ENCODE results near the gene ZNF649.
A peak's percentile ranks its signal among the peaks of the same experiment; 100 is the strongest.
"Not testable (repeated sequence)": the region's sequence is repeated elsewhere in the genome, so short reads cannot be mapped to it uniquely, and the experiment has no call there.

The ZNF649 gene

GRCh38 chr19:51904331-51905165 is at the start of gene ZNF649:
ZNF649 (minus strand) TSS chr19:51905017; CDS start chr19:51900107, 4,910 bp downstream.
- DNase-seq: peak; percentile 72

- DNase-seq: peak; percentile 76
These were observed 44.2 kb upstream of the ZNF649 start for GRCh38 chr19:51948975-51949374.

GRCh38 chr19:51946602-51947001 is 41.8 kb upstream of the ZNF649 start:
- DNase-seq: no peak

GRCh38 chr19:51944798-51945552 is 40.2 kb upstream of the ZNF649 start:
- no peak for DNase-seq

- no peak for DNase-seq
These were observed 34.1 kb upstream of the ZNF649 start for GRCh38 chr19:51938936-51939335.

GRCh38 chr19:51931921-51932320 is 27.1 kb upstream of the ZNF649 start:
- no peak for DNase-seq

- DNase-seq: no peak
These were observed 23.0 kb upstream of the ZNF649 start for GRCh38 chr19:51927859-51928258.

- DNase-seq: peak; percentile 81
These were observed 22.2 kb upstream of the ZNF649 start, which contains the start of gene ZNF613 for GRCh38 chr19:51926784-51927741. ZNF613 (plus strand) TSS chr19:51927472; CDS start chr19:51936221, 8,749 bp downstream.

GRCh38 chr19:51926426-51926783 is 21.6 kb upstream of the ZNF649 start:
- DNase-seq: no peak

- no peak for DNase-seq
These were observed 17.1 kb upstream of the ZNF649 start for GRCh38 chr19:51921949-51922348.

GRCh38 chr19:51919606-51920005 is 14.8 kb upstream of the ZNF649 start:
- no peak for DNase-seq

- no peak for DNase-seq
These were observed 11.3 kb upstream of the ZNF649 start for GRCh38 chr19:51916167-51916566.

- no peak for DNase-seq
These were observed 10.6 kb upstream of the ZNF649 start for GRCh38 chr19:51915324-51915867.

GRCh38 chr19:51907981-51908380 is 3.2 kb upstream of the ZNF649 start:
- not testable (repeated sequence) for DNase-seq

- not testable (repeated sequence) for DNase-seq
These were observed 1.3 kb upstream of the ZNF649 start for GRCh38 chr19:51906108-51906507.

- DNase-seq: not testable (repeated sequence)
These were observed 822 bp upstream of the ZNF649 start for GRCh38 chr19:51905639-51906038.

- DNase-seq: no peak
These were observed 389 bp upstream of the ZNF649 start for GRCh38 chr19:51905206-51905605.

- no peak for DNase-seq
These were observed 1.6 kb downstream of the ZNF649 start for GRCh38 chr19:51903192-51903591.

GRCh38 chr19:51901860-51902259 is 3.0 kb downstream of the ZNF649 start:
- DNase-seq: no peak

- no peak for DNase-seq
These were observed 13.5 kb downstream of the ZNF649 start for GRCh38 chr19:51891193-51891747.

- no peak for DNase-seq
These were observed 14.9 kb downstream of the ZNF649 start for GRCh38 chr19:51889934-51890333.

All from T1000 (cell line).